Mesendoderm (in vitro differentiated cells): ENCODE measurements around the gene FBXO46.
A peak's percentile ranks its signal among the peaks of the same experiment; 100 is the strongest.

ENCODE experiments used
- DNase-seq: peaks from one replicate; pipeline ENCODE4 v3.0.0; 2013
- H2AK5ac ChIP-seq: 2 replicates; pipeline ENCODE4 v1.6.1; 2013; ENCODE audit warnings: low read length, inconsistent platforms
- H2BK120ac ChIP-seq: 2 replicates; pipeline ENCODE4 v1.6.1; 2013; ENCODE audit warnings: low read depth, mild to moderate bottlenecking, low read length, moderate library complexity, mixed read lengths
- H2BK15ac ChIP-seq: replicated peaks from 2 replicates; pipeline ENCODE4 v1.6.1; 2013; ENCODE audit warnings: low read depth, mild to moderate bottlenecking, moderate library complexity
- H2BK5ac ChIP-seq: 2 replicates; pipeline ENCODE4 v1.6.1; 2013; ENCODE audit warnings: low read length, inconsistent platforms
- H3K18ac ChIP-seq: 2 replicates; pipeline ENCODE4 v1.6.1; 2013; ENCODE audit warnings: mild to moderate bottlenecking, low read length, mixed read lengths
- H3K23ac ChIP-seq: one replicate; pipeline ENCODE4 v1.6.1; 2013; ENCODE audit warnings: low read length
- H3K27ac ChIP-seq: 2 replicates; pipeline ENCODE4 v1.5.1; 2013; ENCODE audit warnings: low read depth, mild to moderate bottlenecking, inconsistent platforms, low read length, moderate library complexity
- H3K27me3 ChIP-seq: 2 replicates; pipeline ENCODE4 v1.6.1; 2013; ENCODE audit warnings: low read length, control low read depth, mild to moderate bottlenecking, inconsistent platforms; ENCODE audit not compliant: insufficient read depth, poor library complexity
- H3K36me3 ChIP-seq: 2 replicates; pipeline ENCODE4 v1.6.1; 2013; ENCODE audit warnings: low read length, inconsistent platforms; ENCODE audit not compliant: control insufficient read depth, insufficient read depth
- H3K4ac ChIP-seq: one replicate; pipeline ENCODE4 v1.6.1; 2013; ENCODE audit warnings: low read depth, mild to moderate bottlenecking, low read length, moderate library complexity
- H3K4me1 ChIP-seq: 2 replicates; pipeline ENCODE4 v1.6.1; 2013; ENCODE audit warnings: low read depth, low read length, inconsistent platforms; ENCODE audit not compliant: control insufficient read depth
- H3K4me2 ChIP-seq: 2 replicates; pipeline ENCODE4 v1.6.1; 2013; ENCODE audit warnings: low read length
- H3K4me3 ChIP-seq: 2 replicates; pipeline ENCODE4 v1.5.1; 2013; ENCODE audit warnings: mild to moderate bottlenecking, low read length
- H3K56ac ChIP-seq: one replicate; pipeline ENCODE4 v1.6.1; 2013; ENCODE audit warnings: low read length
- H3K79me1 ChIP-seq: 2 replicates; pipeline ENCODE4 v1.6.1; 2013; ENCODE audit warnings: low read length, inconsistent platforms
- H3K79me2 ChIP-seq: 2 replicates; pipeline ENCODE4 v1.6.1; 2013; ENCODE audit warnings: mild to moderate bottlenecking, low read length; ENCODE audit not compliant: control insufficient read depth, insufficient read depth
- H3K9ac ChIP-seq: 2 replicates; pipeline ENCODE4 v1.6.1; 2013; ENCODE audit warnings: low read length, inconsistent platforms
- H4K5ac ChIP-seq: one replicate; pipeline ENCODE4 v1.6.1; 2013; ENCODE audit warnings: low read length
- H4K8ac ChIP-seq: one replicate; pipeline ENCODE4 v1.6.1; 2013; ENCODE audit warnings: low read depth, mild to moderate bottlenecking, control low read depth, low read length, moderate library complexity
- WGBS: extraction: QIAGEN DNeasy Blood & Tissue Kit; methylation state at CpG from one replicate; pipeline ENCODE4 v1.1.7; 2013; ENCODE audit warnings: low lambda C conversion rate, missing lambda C conversion rate; ENCODE audit not compliant: insufficient coverage; ENCODE audit errors: extremely low coverage; 5-methylcytosine and 5-hydroxymethylcytosine counted together

The FBXO46 gene

GRCh38 chr19:45682908-45683307 lies 47.8 kb downstream of the FBXO46 start:
- no CpG with 5 or more reads among the region's 5 CpGs for WGBS
- no peak overlapping the region for H3K23ac ChIP-seq

GRCh38 chr19:45682117-45682516 lies 48.6 kb downstream of the FBXO46 start:
- no CpG with 5 or more reads among the region's 8 CpGs for WGBS
- Histone ChIP-seq H3K18ac (no peak overlapping the region), H3K9ac (no peak overlapping the region)

More at GRCh38 chr19:45682908-45683307, 47.8 kb downstream of the FBXO46 start:
- Histone ChIP-seq H3K79me2 (no peaks in the 10 kb centered on the region), H4K8ac (no peak overlapping the region), H3K4ac (no peak overlapping the region), H3K4me2 (no peak overlapping the region), H2BK120ac (no peak overlapping the region), H3K4me1 (no peaks in the 10 kb centered on the region), H3K36me3 (peaks cover 2% of the 10 kb centered on the region), H3K27me3 (no peaks in the 10 kb centered on the region), H2AK5ac (no peak overlapping the region), H3K18ac (no peak overlapping the region), H3K56ac (no peak overlapping the region), H2BK15ac (no peak overlapping the region), H3K4me3 (no peak overlapping the region), H3K27ac (no peak overlapping the region), H3K9ac (no peak overlapping the region), H3K79me1 (no peaks in the 10 kb centered on the region), H4K5ac (no peak overlapping the region), H2BK5ac (no peak overlapping the region)
- DNase-seq: no peak

GRCh38 chr19:45681391-45682015 lies 49.2 kb downstream of the FBXO46 start:
- peak overlapping the region; percentile 64 for H3K56ac ChIP-seq
- WGBS: no CpG with 5 or more reads among the region's 51 CpGs
- peak; percentile 90 for DNase-seq

More at GRCh38 chr19:45682117-45682516, 48.6 kb downstream of the FBXO46 start:
- no peak overlapping the region for H3K56ac ChIP-seq
- H3K4ac ChIP-seq: no peak overlapping the region
- H2BK120ac ChIP-seq: no peak overlapping the region
- DNase-seq: no peak
- no peak overlapping the region for H3K27ac ChIP-seq
- peaks cover 2% of the 10 kb centered on the region for H3K36me3 ChIP-seq
- H3K79me1 ChIP-seq: no peaks in the 10 kb centered on the region
- no peaks in the 10 kb centered on the region for H3K27me3 ChIP-seq
- no peak overlapping the region for H4K5ac ChIP-seq
- no peak overlapping the region for H4K8ac ChIP-seq
- H3K23ac ChIP-seq: no peak overlapping the region
- no peak overlapping the region for H2BK5ac ChIP-seq
- no peak overlapping the region for H2AK5ac ChIP-seq
- no peak overlapping the region for H3K4me3 ChIP-seq
- H2BK15ac ChIP-seq: no peak overlapping the region
- H3K4me2 ChIP-seq: no peak overlapping the region
- no peaks in the 10 kb centered on the region for H3K79me2 ChIP-seq
- H3K4me1 ChIP-seq: no peaks in the 10 kb centered on the region

GRCh38 chr19:45677351-45678230 lies 53.1 kb downstream of the FBXO46 start:
- Histone ChIP-seq H3K27me3 (no peaks in the 10 kb centered on the region), H2BK15ac (no peak overlapping the region), H3K4me1 (no peaks in the 10 kb centered on the region), H3K18ac (peak overlapping the region; percentile 76), H2BK120ac (no peak overlapping the region), H3K79me2 (no peaks in the 10 kb centered on the region), H3K4me3 (peak overlapping the region; percentile 33), H4K8ac (no peak overlapping the region), H2BK5ac (no peak overlapping the region), H3K4me2 (peak overlapping the region; percentile 91), H3K23ac (no peak overlapping the region), H3K9ac (peak overlapping the region; percentile 68), H2AK5ac (no peak overlapping the region), H3K36me3 (no peaks in the 10 kb centered on the region), H3K27ac (no peak overlapping the region), H4K5ac (no peak overlapping the region), H3K56ac (peak overlapping the region; percentile 80), H3K79me1 (no peaks in the 10 kb centered on the region), H3K4ac (no peak overlapping the region)
- DNase-seq: peak; percentile 99
- WGBS: no CpG with 5 or more reads among the region's 49 CpGs

More at GRCh38 chr19:45681391-45682015, 49.2 kb downstream of the FBXO46 start:
- Histone ChIP-seq H3K79me2 (no peaks in the 10 kb centered on the region), H2BK120ac (no peak overlapping the region), H3K4me3 (no peak overlapping the region), H3K79me1 (no peaks in the 10 kb centered on the region), H3K4me2 (peak overlapping the region; percentile 36), H4K5ac (no peak overlapping the region), H3K27me3 (no peaks in the 10 kb centered on the region), H3K18ac (no peak overlapping the region), H3K23ac (no peak overlapping the region), H2BK5ac (no peak overlapping the region), H3K9ac (peak overlapping the region; percentile 20), H4K8ac (no peak overlapping the region), H3K27ac (no peak overlapping the region), H3K36me3 (peaks cover 2% of the 10 kb centered on the region), H2AK5ac (no peak overlapping the region), H3K4ac (no peak overlapping the region), H3K4me1 (no peaks in the 10 kb centered on the region), H2BK15ac (no peak overlapping the region)

- peak overlapping the region; percentile 97 for H3K4me2 ChIP-seq
- H3K4me3 ChIP-seq: peak overlapping the region; percentile 38
- H2AK5ac ChIP-seq: no peak overlapping the region
- no peak overlapping the region for H4K5ac ChIP-seq
- no peak overlapping the region for H2BK120ac ChIP-seq
- no peaks in the 10 kb centered on the region for H3K79me1 ChIP-seq
- H4K8ac ChIP-seq: no peak overlapping the region
- no peak overlapping the region for H2BK5ac ChIP-seq
- DNase-seq: peak; percentile 21
- H3K9ac ChIP-seq: peak overlapping the region; percentile 85
- peak overlapping the region; percentile 76 for H3K18ac ChIP-seq
- H3K56ac ChIP-seq: peak overlapping the region; percentile 89
- no peaks in the 10 kb centered on the region for H3K4me1 ChIP-seq
- H3K36me3 ChIP-seq: no peaks in the 10 kb centered on the region
- peak overlapping the region; percentile 98 for H3K23ac ChIP-seq
- H3K27me3 ChIP-seq: no peaks in the 10 kb centered on the region
- no peak overlapping the region for H3K27ac ChIP-seq
- H3K4ac ChIP-seq: no peak overlapping the region
- no peak overlapping the region for H2BK15ac ChIP-seq
- WGBS: no CpG with 5 or more reads among the region's 28 CpGs
- no peaks in the 10 kb centered on the region for H3K79me2 ChIP-seq
Measured at GRCh38 chr19:45676851-45677263, 53.8 kb downstream of the FBXO46 start.
